HEK293 (cell line): ENCODE results near the gene CDC42EP3.

Experiments
- CTCF ChIA-PET: fragments of 350-600 bp; formaldehyde crosslinking; extraction: SDS; loops from one replicate; lab custom pipeline; 2021; ENCODE audit warnings: antibody characterized with exemption; lab: Yijun Ruan, JAX
- POLR2A ChIA-PET: fragments of 300-600 bp; formaldehyde crosslinking; extraction: SDS; loops from one replicate; lab custom pipeline; 2020; ENCODE audit warnings: antibody characterized with exemption, inconsistent platforms; lab: Yijun Ruan, JAX
- H3K27ac ChIP-seq: fragments of 200-500 bp; sonication (Bioruptor generic); 2 replicates; pipeline ENCODE4 v1.5.1; 2014; ENCODE audit warnings: low read depth, low read length, control low read depth, inconsistent platforms; ENCODE audit errors: extremely low read depth
- H3K36me3 ChIP-seq, 2 experiments: fragments of 200-500 bp in 1 of 2; sonication (Bioruptor generic) in 1 of 2; 1 replicate in 1 of 2; 2 replicates in 1 of 2; pipeline ENCODE4 v1.5.1; 2014 to 2017; ENCODE audit warnings: inconsistent platforms in 2 of 2, low read length in 2 of 2; ENCODE audit not compliant: control insufficient read depth in 2 of 2, insufficient read depth in 1 of 2
- H3K4me1 ChIP-seq: fragments of 200-500 bp; sonication (Bioruptor generic); 2 replicates; pipeline ENCODE4 v1.5.1; 2014; ENCODE audit warnings: mild to moderate bottlenecking, low read length, inconsistent platforms; ENCODE audit not compliant: control insufficient read depth, insufficient read depth
- H3K4me3 ChIP-seq: 2 replicates; pipeline ENCODE4 v1.5.1; 2011; ENCODE audit warnings: low read depth, mild to moderate bottlenecking, control low read depth, low read length, moderate library complexity
- H3K9me3 ChIP-seq: fragments of 200-500 bp; sonication (Bioruptor generic); 2 replicates; pipeline ENCODE4 v1.5.1; 2014; ENCODE audit warnings: low read depth, low read length, inconsistent platforms; ENCODE audit not compliant: control insufficient read depth, insufficient read depth
- BCL11B ChIP-seq: fragments of 450-650 bp; formaldehyde crosslinking; IDR thresholded peaks from 2 replicates; pipeline ENCODE4 v1.5.1; 2016; ENCODE audit warnings: low read depth, missing biosample characterization, missing genetic modification characterization
- FEZF1 ChIP-seq: fragments of 450-650 bp; formaldehyde crosslinking; IDR thresholded peaks from 2 replicates; pipeline ENCODE4 v1.5.1; 2016; ENCODE audit warnings: missing biosample characterization, missing genetic modification characterization
- KLF16 ChIP-seq: fragments of 450-650 bp; formaldehyde crosslinking; IDR thresholded peaks from 2 replicates; pipeline ENCODE4 v1.5.1; 2017; ENCODE audit warnings: missing biosample characterization, missing genetic modification characterization
- KLF7 ChIP-seq: fragments of 450-650 bp; formaldehyde crosslinking; IDR thresholded peaks from 2 replicates; pipeline ENCODE4 v1.5.1; 2016; ENCODE audit warnings: missing biosample characterization, missing genetic modification characterization, borderline replicate concordance
- MEIS1 ChIP-seq: sonication (generic); formaldehyde crosslinking; IDR thresholded peaks from 2 replicates; pipeline ENCODE4 v1.8.1; 2022; ENCODE audit warnings: missing genetic modification reagents, mild to moderate bottlenecking, borderline replicate concordance
- MZF1 ChIP-seq: fragments of 450-650 bp; formaldehyde crosslinking; IDR thresholded peaks from 2 replicates; pipeline ENCODE4 v1.5.1; 2017; ENCODE audit warnings: missing biosample characterization, missing genetic modification characterization, borderline replicate concordance
- SCRT2 ChIP-seq: fragments of 450-650 bp; formaldehyde crosslinking; IDR thresholded peaks from 2 replicates; pipeline ENCODE4 v1.5.1; 2016; ENCODE audit warnings: missing biosample characterization, missing genetic modification characterization
- SP3 ChIP-seq: fragments of 450-650 bp; formaldehyde crosslinking; IDR thresholded peaks from 2 replicates; pipeline ENCODE4 v1.5.1; 2016; ENCODE audit warnings: missing biosample characterization, missing genetic modification characterization
- ZNF121 ChIP-seq: fragments of 450-650 bp; formaldehyde crosslinking; IDR thresholded peaks from 2 replicates; pipeline ENCODE4 v1.5.1; 2016; ENCODE audit warnings: missing biosample characterization, missing genetic modification characterization
- ZNF221 ChIP-seq: fragments of 450-650 bp; formaldehyde crosslinking; IDR thresholded peaks from 2 replicates; pipeline ENCODE4 v1.5.1; 2017; ENCODE audit warnings: missing biosample characterization, missing genetic modification characterization, borderline replicate concordance
- ZNF248 ChIP-seq: fragments of 450-650 bp; formaldehyde crosslinking; IDR thresholded peaks from 2 replicates; pipeline ENCODE4 v1.5.1; 2017; ENCODE audit warnings: missing biosample characterization, missing genetic modification characterization
- ZNF621 ChIP-seq: fragments of 450-650 bp; formaldehyde crosslinking; IDR thresholded peaks from 2 replicates; pipeline ENCODE4 v1.5.1; 2017; ENCODE audit warnings: missing biosample characterization, missing genetic modification characterization
- ZNF626 ChIP-seq: fragments of 450-650 bp; sonication (Bioruptor Pico); formaldehyde crosslinking; IDR thresholded peaks from 2 replicates; pipeline ENCODE4 v1.5.1; 2018; ENCODE audit warnings: missing biosample characterization, missing genetic modification characterization, inconsistent platforms
- ZNF629 ChIP-seq: fragments of 450-650 bp; formaldehyde crosslinking; IDR thresholded peaks from 2 replicates; pipeline ENCODE4 v1.5.1; 2017; ENCODE audit warnings: missing biosample characterization, missing genetic modification characterization
- ZNF692 ChIP-seq: fragments of 450-650 bp; formaldehyde crosslinking; IDR thresholded peaks from 2 replicates; pipeline ENCODE4 v1.5.1; 2016; ENCODE audit warnings: missing biosample characterization, missing genetic modification characterization
- ZNF76 ChIP-seq: fragments of 450-650 bp; formaldehyde crosslinking; IDR thresholded peaks from 2 replicates; pipeline ENCODE4; 2016; ENCODE audit warnings: low read depth, missing biosample characterization, missing genetic modification characterization, borderline replicate concordance
- ZNF777 ChIP-seq: fragments of 450-650 bp; formaldehyde crosslinking; IDR thresholded peaks from 2 replicates; pipeline ENCODE4 v1.5.1; 2017; ENCODE audit warnings: missing biosample characterization, missing genetic modification characterization, borderline replicate concordance
- ZNF791 ChIP-seq: fragments of 450-650 bp; formaldehyde crosslinking; IDR thresholded peaks from 2 replicates; pipeline ENCODE4 v1.5.1; 2016; ENCODE audit warnings: missing biosample characterization, missing genetic modification characterization
- ZNF843 ChIP-seq: fragments of 450-650 bp; formaldehyde crosslinking; IDR thresholded peaks from 2 replicates; pipeline ENCODE4 v1.5.1; 2016; ENCODE audit warnings: missing biosample characterization, missing genetic modification characterization
- ZSCAN16 ChIP-seq: fragments of 450-650 bp; formaldehyde crosslinking; IDR thresholded peaks from 2 replicates; pipeline ENCODE4 v1.5.1; 2016; ENCODE audit warnings: missing biosample characterization, missing genetic modification characterization
- TF ChIP-seq, protein P1 (sequence below): fragments of 450-650 bp; formaldehyde crosslinking; IDR thresholded peaks from 2 replicates; pipeline ENCODE4 v1.5.1; 2016; ENCODE audit warnings: missing biosample characterization, missing genetic modification characterization, borderline replicate concordance

CDC42EP3 gene

DNA sequence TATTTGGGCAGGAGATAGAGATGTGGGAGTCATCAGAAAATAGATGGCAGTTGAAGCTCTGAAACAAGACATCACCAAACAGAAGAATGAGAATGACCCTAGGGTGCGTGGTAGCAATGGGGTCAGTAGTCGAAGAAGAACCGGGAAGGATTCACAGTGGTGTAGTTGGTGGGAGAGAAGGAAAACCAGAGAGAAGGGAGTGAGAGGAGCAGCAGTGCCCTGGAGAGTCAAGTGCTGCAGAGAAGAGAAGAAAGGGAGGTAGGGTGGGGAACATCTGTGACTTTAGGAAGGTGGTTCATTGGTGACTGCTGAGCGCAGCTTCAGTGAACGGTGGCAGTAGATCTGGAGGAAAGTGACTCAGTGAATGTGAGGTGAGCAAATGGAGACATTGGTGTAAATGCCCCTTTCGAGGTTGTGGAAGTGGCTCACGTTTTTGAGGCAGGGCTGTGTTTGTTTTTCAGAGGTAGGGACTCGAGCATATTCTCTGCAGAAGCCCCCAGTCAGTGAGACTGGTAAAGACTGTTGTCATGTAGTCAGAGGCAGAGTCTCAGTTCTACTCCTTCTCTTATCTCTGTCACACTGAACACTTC, 36.4 kb downstream of the CDC42EP3 start (continued):
- no peak for TF ChIP-seq ZNF777 (tag by site-specific recombination)

GRCh38 chr2:37633845-37634244, 37.6 kb downstream of the CDC42EP3 start:
- CTCF ChIA-PET: interaction anchor here (1.1 kb wide), 1 partner anchor 199 kb away, joined by 4 read pairs; no protein-coding TSS in a partner anchor
- TF ChIP-seq SP3 (tag by site-specific recombination): no peak
- no peak for TF ChIP-seq ZNF629 (tag by site-specific recombination)
- TF ChIP-seq ZNF621 (tag by site-specific recombination): no peak
- TF ChIP-seq ZNF76 (tag by site-specific recombination): no peak
- TF ChIP-seq ZNF626 (tag by site-specific recombination): no peak
- TF ChIP-seq FEZF1: no peak
- TF ChIP-seq, protein P1, sequence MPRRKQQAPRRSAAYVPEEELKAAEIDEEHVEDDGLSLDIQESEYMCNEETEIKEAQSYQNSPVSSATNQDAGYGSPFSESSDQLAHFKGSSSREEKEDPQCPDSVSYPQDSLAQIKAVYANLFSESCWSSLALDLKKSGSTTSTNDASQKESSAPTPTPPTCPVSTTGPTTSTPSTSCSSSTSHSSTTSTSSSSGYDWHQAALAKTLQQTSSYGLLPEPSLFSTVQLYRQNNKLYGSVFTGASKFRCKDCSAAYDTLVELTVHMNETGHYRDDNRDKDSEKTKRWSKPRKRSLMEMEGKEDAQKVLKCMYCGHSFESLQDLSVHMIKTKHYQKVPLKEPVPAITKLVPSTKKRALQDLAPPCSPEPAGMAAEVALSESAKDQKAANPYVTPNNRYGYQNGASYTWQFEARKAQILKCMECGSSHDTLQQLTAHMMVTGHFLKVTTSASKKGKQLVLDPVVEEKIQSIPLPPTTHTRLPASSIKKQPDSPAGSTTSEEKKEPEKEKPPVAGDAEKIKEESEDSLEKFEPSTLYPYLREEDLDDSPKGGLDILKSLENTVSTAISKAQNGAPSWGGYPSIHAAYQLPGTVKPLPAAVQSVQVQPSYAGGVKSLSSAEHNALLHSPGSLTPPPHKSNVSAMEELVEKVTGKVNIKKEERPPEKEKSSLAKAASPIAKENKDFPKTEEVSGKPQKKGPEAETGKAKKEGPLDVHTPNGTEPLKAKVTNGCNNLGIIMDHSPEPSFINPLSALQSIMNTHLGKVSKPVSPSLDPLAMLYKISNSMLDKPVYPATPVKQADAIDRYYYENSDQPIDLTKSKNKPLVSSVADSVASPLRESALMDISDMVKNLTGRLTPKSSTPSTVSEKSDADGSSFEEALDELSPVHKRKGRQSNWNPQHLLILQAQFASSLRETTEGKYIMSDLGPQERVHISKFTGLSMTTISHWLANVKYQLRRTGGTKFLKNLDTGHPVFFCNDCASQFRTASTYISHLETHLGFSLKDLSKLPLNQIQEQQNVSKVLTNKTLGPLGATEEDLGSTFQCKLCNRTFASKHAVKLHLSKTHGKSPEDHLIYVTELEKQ (tag by site-specific recombination): no peak
- no peak for TF ChIP-seq ZNF221 (tag by site-specific recombination)
- TF ChIP-seq KLF16 (tag by site-specific recombination): no peak
- no peak for TF ChIP-seq BCL11B (tag by site-specific recombination)
- no peak for TF ChIP-seq MEIS1 (CRISPR knock-in tag)
- no peak for TF ChIP-seq ZNF791 (tag by site-specific recombination)
- no peak for TF ChIP-seq ZNF121 (tag by site-specific recombination)
- TF ChIP-seq ZNF843 (tag by site-specific recombination): no peak
- TF ChIP-seq MZF1: no peak
- no peak for TF ChIP-seq ZSCAN16 (tag by site-specific recombination)
- TF ChIP-seq SCRT2 (tag by site-specific recombination): no peak
- no peak for TF ChIP-seq KLF7 (tag by site-specific recombination)
- TF ChIP-seq ZNF248 (tag by site-specific recombination): no peak
- TF ChIP-seq ZNF692 (tag by site-specific recombination): no peak

More at GRCh38 chr2:37633845-37634244, 37.6 kb downstream of the CDC42EP3 start:
- no peak overlapping the region for H3K27ac ChIP-seq
- H3K4me1 ChIP-seq: peaks cover 24% of the 10 kb centered on the region
- H3K4me3 ChIP-seq: no peak overlapping the region
- H3K9me3 ChIP-seq: no peaks in the 10 kb centered on the region
- POLR2A ChIA-PET: no interaction called here
- H3K36me3 ChIP-seq: no peaks in the 10 kb centered on the region
